ENCODE measurements around the gene LSM7.

- TF ChIP-seq CTCF (IDR thresholded peaks at IDR 0.05; ENCODE audit: poor library complexity, severe bottlenecking): no peak
- no peak for TF ChIP-seq TAF1 (IDR thresholded peaks at IDR 0.05; ENCODE audit: low read depth)
- no peak for TF ChIP-seq EP300 (conservative IDR thresholded peaks at IDR 0.05; ENCODE audit: poor library complexity, severe bottlenecking)
- TF ChIP-seq, protein P1, sequence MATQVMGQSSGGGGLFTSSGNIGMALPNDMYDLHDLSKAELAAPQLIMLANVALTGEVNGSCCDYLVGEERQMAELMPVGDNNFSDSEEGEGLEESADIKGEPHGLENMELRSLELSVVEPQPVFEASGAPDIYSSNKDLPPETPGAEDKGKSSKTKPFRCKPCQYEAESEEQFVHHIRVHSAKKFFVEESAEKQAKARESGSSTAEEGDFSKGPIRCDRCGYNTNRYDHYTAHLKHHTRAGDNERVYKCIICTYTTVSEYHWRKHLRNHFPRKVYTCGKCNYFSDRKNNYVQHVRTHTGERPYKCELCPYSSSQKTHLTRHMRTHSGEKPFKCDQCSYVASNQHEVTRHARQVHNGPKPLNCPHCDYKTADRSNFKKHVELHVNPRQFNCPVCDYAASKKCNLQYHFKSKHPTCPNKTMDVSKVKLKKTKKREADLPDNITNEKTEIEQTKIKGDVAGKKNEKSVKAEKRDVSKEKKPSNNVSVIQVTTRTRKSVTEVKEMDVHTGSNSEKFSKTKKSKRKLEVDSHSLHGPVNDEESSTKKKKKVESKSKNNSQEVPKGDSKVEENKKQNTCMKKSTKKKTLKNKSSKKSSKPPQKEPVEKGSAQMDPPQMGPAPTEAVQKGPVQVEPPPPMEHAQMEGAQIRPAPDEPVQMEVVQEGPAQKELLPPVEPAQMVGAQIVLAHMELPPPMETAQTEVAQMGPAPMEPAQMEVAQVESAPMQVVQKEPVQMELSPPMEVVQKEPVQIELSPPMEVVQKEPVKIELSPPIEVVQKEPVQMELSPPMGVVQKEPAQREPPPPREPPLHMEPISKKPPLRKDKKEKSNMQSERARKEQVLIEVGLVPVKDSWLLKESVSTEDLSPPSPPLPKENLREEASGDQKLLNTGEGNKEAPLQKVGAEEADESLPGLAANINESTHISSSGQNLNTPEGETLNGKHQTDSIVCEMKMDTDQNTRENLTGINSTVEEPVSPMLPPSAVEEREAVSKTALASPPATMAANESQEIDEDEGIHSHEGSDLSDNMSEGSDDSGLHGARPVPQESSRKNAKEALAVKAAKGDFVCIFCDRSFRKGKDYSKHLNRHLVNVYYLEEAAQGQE (IDR thresholded peaks at IDR 0.05; ENCODE audit: borderline replicate concordance): no peak
- TF ChIP-seq RAD21 (conservative IDR thresholded peaks at IDR 0.05): no peak
- no peak for TF ChIP-seq EZH2 (IDR thresholded peaks at IDR 0.05; ENCODE audit: borderline replicate concordance, insufficient read depth, low read length, poor library complexity, severe bottlenecking)
- TF ChIP-seq POLR2AphosphoS5 (IDR thresholded peaks at IDR 0.05): no peak
- TF ChIP-seq SMC3 (conservative IDR thresholded peaks at IDR 0.05; ENCODE audit: poor library complexity): no peak
Measured at GRCh38 chr19:2326699-2327360, 1.6 kb downstream of the LSM7 start.

All from neural cell (in vitro differentiated cells).